Activated B cell treated with CpG ODN at 0.5 μM for 24 hours (primary cell): Measurements from ENCODE around the gene ABHD16B. TPM values are rescaled to one million over a fixed set of nuclear protein-coding genes. Genes with fewer than 3 reads are reported as not detected.

ENCODE experiments used
- ATAC-seq: fragments of 200-7000 bp; cut with Tn5 transposase; one replicate; pipeline ENCODE4 v1.10.0; 2021; ENCODE audit warnings: low read depth, mild to moderate bottlenecking, moderate library complexity
- CTCF ChIA-PET: fragments of 350-600 bp; sonication (Branson Sonifier 250); formaldehyde crosslinking; loops from one replicate; lab custom pipeline; 2021; ENCODE audit warnings: antibody characterized with exemption; lab: Charles Lee
- POLR2A ChIA-PET: fragments of 350-600 bp; sonication (Branson Sonifier 250); formaldehyde crosslinking; loops from one replicate; lab custom pipeline; 2021; ENCODE audit warnings: antibody characterized with exemption; lab: Charles Lee
- DNase-seq: peaks from one replicate; pipeline ENCODE4 v3.0.0; 2022
- H3K27ac Mint-ChIP-seq: one replicate; pipeline ENCODE4 v1.8.0; 2020; ENCODE audit warnings: mixed read lengths
- H3K27me3 Mint-ChIP-seq: one replicate; pipeline ENCODE4 v1.8.0; 2021; ENCODE audit warnings: mixed read lengths
- H3K36me3 Mint-ChIP-seq: one replicate; pipeline ENCODE4 v1.8.0; 2021; ENCODE audit warnings: low read depth, mixed read lengths
- H3K4me1 Mint-ChIP-seq: one replicate; pipeline ENCODE4 v1.8.0; 2021; ENCODE audit warnings: mixed read lengths
- H3K4me3 Mint-ChIP-seq: one replicate; pipeline ENCODE4 v1.8.0; 2020; ENCODE audit warnings: mild to moderate bottlenecking, mixed read lengths
- H3K9me3 Mint-ChIP-seq: one replicate; pipeline ENCODE4 v1.8.0; 2020; ENCODE audit warnings: mixed read lengths
- intact Hi-C: fragments of 100-400 bp; cut with micrococcal nuclease; formaldehyde crosslinking; loops from one replicate; pipeline ENCODE4 v1.15.1; 2024
- total RNA-seq: library from RNA; stranded (reverse); gene quantifications from 2 replicates; pipeline ENCODE4 v1.2.3, GENCODE V29; 2022
- TF ChIP-seq, protein P1 (sequence below): fragments of 200-600 bp; IDR thresholded peaks from one replicate; pipeline ENCODE4 v1.8.0; 2022; ENCODE audit warnings: antibody characterized with exemption, mild to moderate bottlenecking

Gene ABHD16B
- total RNA-seq, 1 donor from 2014 or later = not detected

GRCh38 chr20:63835021-63835858 lies 26.1 kb upstream of the ABHD16B start:
- intact Hi-C loops = no loop called here
- TF ChIP-seq, protein P1, sequence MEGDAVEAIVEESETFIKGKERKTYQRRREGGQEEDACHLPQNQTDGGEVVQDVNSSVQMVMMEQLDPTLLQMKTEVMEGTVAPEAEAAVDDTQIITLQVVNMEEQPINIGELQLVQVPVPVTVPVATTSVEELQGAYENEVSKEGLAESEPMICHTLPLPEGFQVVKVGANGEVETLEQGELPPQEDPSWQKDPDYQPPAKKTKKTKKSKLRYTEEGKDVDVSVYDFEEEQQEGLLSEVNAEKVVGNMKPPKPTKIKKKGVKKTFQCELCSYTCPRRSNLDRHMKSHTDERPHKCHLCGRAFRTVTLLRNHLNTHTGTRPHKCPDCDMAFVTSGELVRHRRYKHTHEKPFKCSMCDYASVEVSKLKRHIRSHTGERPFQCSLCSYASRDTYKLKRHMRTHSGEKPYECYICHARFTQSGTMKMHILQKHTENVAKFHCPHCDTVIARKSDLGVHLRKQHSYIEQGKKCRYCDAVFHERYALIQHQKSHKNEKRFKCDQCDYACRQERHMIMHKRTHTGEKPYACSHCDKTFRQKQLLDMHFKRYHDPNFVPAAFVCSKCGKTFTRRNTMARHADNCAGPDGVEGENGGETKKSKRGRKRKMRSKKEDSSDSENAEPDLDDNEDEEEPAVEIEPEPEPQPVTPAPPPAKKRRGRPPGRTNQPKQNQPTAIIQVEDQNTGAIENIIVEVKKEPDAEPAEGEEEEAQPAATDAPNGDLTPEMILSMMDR = no peak
- Mint-ChIP-seq H3K27ac (no peak overlapping the region), H3K36me3 (no peaks in the 10 kb centered on the region), H3K4me3 (no peak overlapping the region), H3K9me3 (no peaks in the 10 kb centered on the region), H3K4me1 (peaks cover under 1% of the 10 kb centered on the region), H3K27me3 (no peaks in the 10 kb centered on the region)
- ATAC-seq = no peak
- ChIA-PET CTCF (no interaction called here), POLR2A (interaction anchor here (0.6 kb wide), 1 partner anchor 96 kb away, joined by 3 read pairs; no protein-coding TSS in a partner anchor)
- no peak for DNase-seq

GRCh38 chr20:63836458-63837344 lies 24.6 kb upstream of the ABHD16B start:
- H3K36me3 Mint-ChIP-seq = no peaks in the 10 kb centered on the region
- ATAC-seq (no peak), DNase-seq (no peak)
- H3K9me3 Mint-ChIP-seq = no peaks in the 10 kb centered on the region
- no peaks in the 10 kb centered on the region for H3K27me3 Mint-ChIP-seq
- TF ChIP-seq, protein P1 = no peak
- ChIA-PET CTCF (interaction anchor here (0.9 kb wide), 1 partner anchor 51 kb away, joined by 3 read pairs; no protein-coding TSS in a partner anchor), POLR2A (no interaction called here)
- intact Hi-C loops = no loop called here
- no peak overlapping the region for H3K4me3 Mint-ChIP-seq
- no peak overlapping the region for H3K27ac Mint-ChIP-seq
- H3K4me1 Mint-ChIP-seq = peaks cover 6% of the 10 kb centered on the region

DNA sequence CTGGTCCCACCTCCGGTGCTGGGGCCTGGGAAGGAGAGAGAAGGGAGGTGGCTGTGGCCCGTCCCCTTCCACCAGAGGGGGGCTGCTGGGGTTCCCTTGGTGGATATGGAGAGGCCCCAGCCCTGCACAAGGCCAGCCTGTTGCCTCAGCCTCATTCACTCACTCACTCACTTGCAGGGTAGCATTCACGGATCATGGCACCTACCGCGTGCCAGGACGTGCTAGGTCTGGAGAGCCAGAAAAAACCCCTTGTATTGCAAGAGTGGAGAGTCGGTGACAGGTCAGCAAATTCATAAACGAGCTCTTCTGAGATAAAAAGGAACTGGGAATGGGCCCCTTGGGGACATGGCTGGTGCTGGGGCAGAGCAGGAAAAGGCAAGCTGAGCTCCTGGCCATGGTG lies 23.8 kb upstream of the ABHD16B start:
- Mint-ChIP-seq H3K4me1 (peaks cover 14% of the 10 kb centered on the region), H3K4me3 (no peak overlapping the region), H3K27me3 (peaks cover 4% of the 10 kb centered on the region), H3K27ac (no peak overlapping the region), H3K9me3 (no peaks in the 10 kb centered on the region), H3K36me3 (no peaks in the 10 kb centered on the region)
- ChIA-PET CTCF (no interaction called here), POLR2A (no interaction called here)
- intact Hi-C loops = no loop called here
- TF ChIP-seq, protein P1 = no peak
- DNase-seq = no peak
- ATAC-seq = no peak

DNA sequence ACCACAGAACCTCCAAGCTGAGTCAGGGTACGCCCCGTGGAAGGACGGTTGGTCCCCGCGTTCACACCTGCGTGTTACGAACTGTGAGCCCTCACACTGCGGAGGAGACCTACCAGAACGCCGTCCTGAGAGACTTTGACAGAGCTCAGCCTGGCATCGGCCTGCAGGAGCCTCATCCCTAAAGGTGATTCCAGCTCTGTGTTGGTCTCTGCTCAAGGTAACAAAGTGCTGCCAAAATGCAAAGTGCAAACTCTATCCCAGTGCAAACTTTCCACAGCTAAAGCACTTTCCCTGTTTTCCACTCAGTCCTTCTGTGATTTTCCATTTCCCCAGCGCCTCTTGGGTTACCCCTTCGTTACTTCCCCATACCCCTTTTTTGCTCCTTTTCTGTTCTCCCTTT lies 21.7 kb upstream of the ABHD16B start:
- H3K27me3 Mint-ChIP-seq = peaks cover 16% of the 10 kb centered on the region
- TF ChIP-seq, protein P1 = no peak
- intact Hi-C loops = no loop called here
- peaks cover 23% of the 10 kb centered on the region for H3K4me1 Mint-ChIP-seq
- DNase-seq (no peak), ATAC-seq (no peak)
- H3K4me3 Mint-ChIP-seq = no peak overlapping the region
- H3K36me3 Mint-ChIP-seq = no peaks in the 10 kb centered on the region
- no peaks in the 10 kb centered on the region for H3K9me3 Mint-ChIP-seq
- CTCF ChIA-PET = no interaction called here
- POLR2A ChIA-PET = no interaction called here
- no peak overlapping the region for H3K27ac Mint-ChIP-seq

GRCh38 chr20:63840405-63840828 lies 20.9 kb upstream of the ABHD16B start:
- H3K36me3 Mint-ChIP-seq = no peaks in the 10 kb centered on the region
- no peak overlapping the region for H3K27ac Mint-ChIP-seq
- H3K4me1 Mint-ChIP-seq = peaks cover 23% of the 10 kb centered on the region
- TF ChIP-seq, protein P1 = no peak
- H3K9me3 Mint-ChIP-seq = no peaks in the 10 kb centered on the region
- no peak for DNase-seq
- no peak overlapping the region for H3K4me3 Mint-ChIP-seq
- intact Hi-C loops = no loop called here
- ChIA-PET POLR2A (no interaction called here), CTCF (no interaction called here)
- no peak for ATAC-seq
- H3K27me3 Mint-ChIP-seq = peaks cover 19% of the 10 kb centered on the region
